Skeletal muscle tissue (tissue), 4 donors: Measurements from ENCODE around the gene AAK1. TPM values are rescaled to one million over a fixed set of nuclear protein-coding genes. Genes with fewer than 3 reads are reported as not detected.

Experiments
- H3K27ac ChIP-seq: one replicate; pipeline ENCODE4 v1.7.0; 2013; ENCODE audit warnings: mild to moderate bottlenecking, low read depth, low read length, inconsistent platforms
- H3K27me3 ChIP-seq, 3 donors: one replicate each; pipeline ENCODE4 v1.7.0; 2013; ENCODE audit warnings: low read length in 3 of 3; ENCODE audit not compliant: control insufficient read depth in 3 of 3, insufficient read depth in 3 of 3
- H3K36me3 ChIP-seq, 3 donors: one replicate each; pipeline ENCODE4 v1.7.0; 2013; ENCODE audit warnings: low read length in 3 of 3; ENCODE audit not compliant: control insufficient read depth in 3 of 3, insufficient read depth in 3 of 3
- H3K4me1 ChIP-seq, 3 donors: one replicate each; pipeline ENCODE4 v1.7.0; 2013; ENCODE audit warnings: low read length in 3 of 3, mild to moderate bottlenecking in 3 of 3; ENCODE audit not compliant: control insufficient read depth in 3 of 3, insufficient read depth in 3 of 3
- H3K4me3 ChIP-seq, 3 donors: one replicate each; pipeline ENCODE4 v1.7.0; 2013; ENCODE audit warnings: low read length in 3 of 3
- H3K9ac ChIP-seq, 3 donors: one replicate each; pipeline ENCODE4 v1.7.0; 2013; ENCODE audit warnings: low read length in 3 of 3, mild to moderate bottlenecking in 3 of 3, moderate library complexity in 2 of 3, low read depth in 1 of 3
- H3K9me3 ChIP-seq, 3 donors: one replicate each; pipeline ENCODE4 v1.7.0; 2013; ENCODE audit warnings: low read length in 3 of 3; ENCODE audit not compliant: control insufficient read depth in 3 of 3
- total RNA-seq: library from RNA; depleted of rRNA; stranded (reverse); fragments of >200 nt; gene quantifications from one replicate; pipeline ENCODE4 v1.2.3, GENCODE V29; 2014
- donor health status: Osteomylitis.

The AAK1 gene
- total RNA-seq, 1 donor from 2014 or later: 17.7 TPM

DNA sequence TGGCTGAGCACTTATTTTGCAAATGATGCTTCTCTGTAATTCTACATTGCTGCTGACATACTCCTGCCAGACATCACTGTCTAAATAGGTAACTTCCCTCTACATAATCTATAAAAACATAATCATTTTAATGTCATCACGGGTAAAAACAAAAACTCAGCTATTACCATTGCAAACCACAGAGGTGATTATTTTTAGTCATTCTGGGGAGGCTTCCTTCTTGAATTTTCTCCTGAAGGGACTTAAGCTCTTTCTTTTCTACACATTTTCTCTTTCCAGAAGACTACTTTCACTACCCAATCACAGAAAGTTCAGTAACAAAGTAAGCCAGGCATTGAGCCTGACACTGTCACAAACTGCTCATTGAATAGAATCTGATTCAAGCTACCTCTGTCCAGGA is 165.9 kb downstream of the AAK1 start:
- H3K27me3 ChIP-seq: no peaks in the 10 kb centered on the region
- no peaks in the 10 kb centered on the region for H3K9me3 ChIP-seq
- H3K27ac ChIP-seq: no peak overlapping the region
- peaks cover 0 to 18% (median 15%) of the 10 kb centered on the region in 3 donors for H3K36me3 ChIP-seq
- H3K9ac ChIP-seq: no peak overlapping the region
- H3K4me3 ChIP-seq: no peak overlapping the region
- H3K4me1 ChIP-seq: no peaks in the 10 kb centered on the region

DNA sequence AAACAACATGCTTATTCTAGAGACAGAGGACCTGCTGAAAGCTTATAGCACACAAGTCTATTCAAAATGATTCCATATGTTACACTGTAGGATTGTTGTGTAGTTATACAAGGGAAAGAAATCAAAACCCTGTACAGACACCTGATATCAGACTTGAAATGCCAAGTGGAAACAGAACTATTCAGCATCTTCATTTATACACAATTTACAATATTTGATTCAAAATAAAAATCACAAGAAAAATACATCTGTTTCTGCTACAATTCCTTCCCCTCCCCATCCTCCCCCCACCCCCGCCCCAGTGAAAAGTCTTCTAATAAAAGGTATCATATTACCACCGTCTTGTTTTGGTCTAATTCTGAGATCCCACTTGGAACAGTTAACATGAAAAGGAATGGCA is 168.9 kb downstream of the AAK1 start:
- H3K27ac ChIP-seq: no peak overlapping the region
- H3K27me3 ChIP-seq: no peaks in the 10 kb centered on the region
- H3K9me3 ChIP-seq: no peaks in the 10 kb centered on the region
- no peak overlapping the region for H3K4me3 ChIP-seq
- H3K9ac ChIP-seq: no peak overlapping the region
- H3K4me1 ChIP-seq: no peaks in the 10 kb centered on the region
- peaks cover 0 to 14% (median 8%) of the 10 kb centered on the region in 3 donors for H3K36me3 ChIP-seq

- Histone ChIP-seq H3K9me3 (no peaks in the 10 kb centered on the region), H3K27ac (no peak overlapping the region), H3K9ac (no peak overlapping the region), H3K27me3 (no peaks in the 10 kb centered on the region), H3K4me3 (no peak overlapping the region), H3K36me3 (peaks cover 0 to 12% (median 6%) of the 10 kb centered on the region in 3 donors), H3K4me1 (peaks cover 0 to 1% (median 0%) of the 10 kb centered on the region in 3 donors)
Observed at GRCh38 chr2:69471793-69472192, 171.7 kb downstream of the AAK1 start.

- Histone ChIP-seq H3K4me1 (peaks cover 0 to 4% (median 3%) of the 10 kb centered on the region in 3 donors), H3K27me3 (no peaks in the 10 kb centered on the region), H3K36me3 (peaks cover 0 to 12% (median 6%) of the 10 kb centered on the region in 3 donors), H3K9ac (no peak overlapping the region), H3K4me3 (no peak overlapping the region), H3K27ac (no peak overlapping the region), H3K9me3 (no peaks in the 10 kb centered on the region)
Observed at GRCh38 chr2:69470911-69471310, 172.6 kb downstream of the AAK1 start.

- Histone ChIP-seq H3K36me3 (peaks cover 0 to 10% (median 10%) of the 10 kb centered on the region in 3 donors), H3K9ac (no peak overlapping the region), H3K27ac (no peak overlapping the region), H3K4me1 (peaks cover 0 to 6% (median 4%) of the 10 kb centered on the region in 3 donors), H3K9me3 (no peaks in the 10 kb centered on the region), H3K27me3 (no peaks in the 10 kb centered on the region), H3K4me3 (no peak overlapping the region)
Observed at GRCh38 chr2:69469784-69470183, 173.8 kb downstream of the AAK1 start.

DNA sequence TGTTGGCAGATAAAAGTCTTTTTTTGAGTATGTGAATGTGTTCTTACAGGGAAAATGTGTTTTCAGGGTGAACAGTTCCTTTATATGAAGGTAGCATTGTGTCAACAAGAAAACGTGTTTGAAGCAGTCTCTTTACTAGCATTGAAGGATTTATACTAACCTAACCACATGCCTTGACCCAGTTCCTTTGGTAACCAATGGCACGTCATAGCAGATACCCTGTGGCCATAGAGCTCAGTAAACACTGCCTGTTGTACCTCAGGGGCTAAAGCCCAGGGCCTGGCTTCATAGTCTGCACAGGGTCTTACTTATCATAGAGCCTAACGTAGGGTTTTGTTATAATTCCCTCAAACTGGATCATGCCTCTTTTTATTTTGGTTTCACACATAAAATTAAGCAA is 174.2 kb downstream of the AAK1 start:
- Histone ChIP-seq H3K27ac (no peak overlapping the region), H3K4me1 (peaks cover 0 to 6% (median 4%) of the 10 kb centered on the region in 3 donors), H3K27me3 (no peaks in the 10 kb centered on the region), H3K36me3 (peaks cover 0 to 13% (median 10%) of the 10 kb centered on the region in 3 donors), H3K4me3 (no peak overlapping the region), H3K9me3 (no peaks in the 10 kb centered on the region), H3K9ac (no peak overlapping the region)

- Histone ChIP-seq H3K4me1 (peaks cover 0 to 6% (median 4%) of the 10 kb centered on the region in 3 donors), H3K36me3 (peaks cover 0 to 14% (median 10%) of the 10 kb centered on the region in 3 donors), H3K4me3 (no peak overlapping the region), H3K27ac (no peak overlapping the region), H3K9me3 (no peaks in the 10 kb centered on the region), H3K27me3 (no peaks in the 10 kb centered on the region), H3K9ac (no peak overlapping the region)
Observed at GRCh38 chr2:69466728-69467127, 176.8 kb downstream of the AAK1 start.

- H3K9me3 ChIP-seq: no peaks in the 10 kb centered on the region
- H3K4me3 ChIP-seq: no peak overlapping the region
- H3K27me3 ChIP-seq: no peaks in the 10 kb centered on the region
- no peak overlapping the region for H3K27ac ChIP-seq
- H3K9ac ChIP-seq: no peak overlapping the region
- peaks cover 0 to 14% (median 10%) of the 10 kb centered on the region in 3 donors for H3K36me3 ChIP-seq
- peaks cover 0 to 6% (median 4%) of the 10 kb centered on the region in 3 donors for H3K4me1 ChIP-seq
Observed at GRCh38 chr2:69465513-69466456, 177.8 kb downstream of the AAK1 start.

- Histone ChIP-seq H3K9ac (no peak overlapping the region), H3K9me3 (no peaks in the 10 kb centered on the region), H3K4me3 (no peak overlapping the region), H3K36me3 (peaks cover 0 to 14% (median 10%) of the 10 kb centered on the region in 3 donors), H3K27me3 (no peaks in the 10 kb centered on the region), H3K27ac (no peak overlapping the region), H3K4me1 (peaks cover 0 to 6% (median 4%) of the 10 kb centered on the region in 3 donors)
Observed at GRCh38 chr2:69464575-69464974, 179.0 kb downstream of the AAK1 start.

GRCh38 chr2:69462780-69463179 is 180.8 kb downstream of the AAK1 start:
- no peaks in the 10 kb centered on the region for H3K9me3 ChIP-seq
- H3K27me3 ChIP-seq: no peaks in the 10 kb centered on the region
- H3K27ac ChIP-seq: no peak overlapping the region
- H3K4me3 ChIP-seq: no peak overlapping the region
- H3K4me1 ChIP-seq: peaks cover 0 to 6% (median 4%) of the 10 kb centered on the region in 3 donors
- H3K36me3 ChIP-seq: peaks cover 0 to 14% (median 10%) of the 10 kb centered on the region in 3 donors
- no peak overlapping the region for H3K9ac ChIP-seq
